Stimulated activated CD4-positive, alpha-beta T cell treated with anti-CD3 and anti-CD28 coated beads, Interleukin-1b, Interleukin-23, amount 100 ng/mL, for 48 hours (primary cell): ENCODE data around the gene RPS6KA2.

Source experiments
- DNase-seq: peaks from one replicate; pipeline ENCODE4 v3.0.0-alpha.2; 2020

The RPS6KA2 gene

DNA sequence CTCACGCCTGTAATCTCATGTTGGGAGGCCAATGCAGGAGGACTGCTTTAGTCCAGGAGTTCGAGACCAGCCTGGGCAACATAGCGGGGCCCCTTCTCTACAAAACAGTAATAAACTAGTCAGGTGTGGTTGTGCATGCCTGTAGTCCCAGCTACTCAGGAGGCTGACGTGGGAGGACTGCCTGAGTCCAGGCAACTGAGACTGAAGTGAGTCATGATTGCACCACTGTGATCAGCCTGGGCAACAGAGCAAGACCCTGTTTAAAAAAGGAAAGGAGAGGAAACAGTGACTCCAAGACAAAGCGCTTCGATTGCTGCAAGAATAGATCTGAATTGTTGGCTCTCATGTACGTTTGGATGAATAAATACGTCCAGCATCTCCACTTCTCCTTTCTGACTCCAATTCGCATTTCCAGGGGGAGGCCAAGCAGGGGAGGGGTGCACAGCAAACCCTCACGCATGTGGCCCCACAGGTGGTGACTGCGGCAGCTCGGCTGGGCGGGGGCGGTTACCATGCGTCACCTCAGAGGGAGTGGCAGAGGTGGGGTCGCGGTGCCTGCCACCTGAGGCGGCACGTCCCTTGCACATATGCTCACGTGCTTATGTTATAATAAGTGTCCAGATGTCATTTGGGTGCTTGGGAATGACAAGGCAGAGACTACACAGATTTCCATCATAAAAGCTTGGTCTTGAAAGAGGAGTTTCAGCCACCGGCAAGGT lies 149.2 kb downstream of the RPS6KA2 start:
- no peak for DNase-seq

DNA sequence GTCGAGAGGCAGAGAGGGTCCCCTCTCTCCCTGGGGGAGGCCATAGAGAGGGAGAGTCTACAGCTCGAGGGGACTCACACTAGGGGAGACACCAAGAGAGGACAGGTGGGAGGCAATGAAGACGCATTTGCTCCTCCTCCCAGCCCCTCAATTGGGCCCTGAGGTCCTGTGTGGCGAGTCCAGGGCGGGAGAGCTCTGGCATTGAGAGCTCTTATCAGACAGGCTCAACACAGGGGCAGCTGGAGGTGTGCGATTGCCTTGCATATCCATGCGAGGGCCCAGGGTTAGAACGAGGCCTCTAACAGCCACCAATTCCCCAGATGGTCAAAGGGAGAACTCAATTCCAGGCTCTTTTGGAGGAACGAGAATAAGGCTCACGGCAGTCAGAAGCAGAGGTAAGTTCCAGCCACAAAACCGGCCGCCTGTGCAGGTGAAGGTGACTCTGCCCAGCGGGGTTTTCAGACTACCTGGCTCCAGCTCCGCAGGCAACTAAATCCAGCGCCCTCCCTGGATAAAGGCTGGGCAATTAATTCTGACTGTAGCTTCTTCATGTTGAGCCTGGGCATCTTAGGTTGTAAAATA lies 150.3 kb downstream of the RPS6KA2 start:
- DNase-seq: no peak

- no peak for DNase-seq
These were observed 150.9 kb downstream of the RPS6KA2 start for GRCh38 chr6:166476061-166476591.

- no peak for DNase-seq
These were observed 152.1 kb downstream of the RPS6KA2 start for GRCh38 chr6:166474721-166475565.

DNA sequence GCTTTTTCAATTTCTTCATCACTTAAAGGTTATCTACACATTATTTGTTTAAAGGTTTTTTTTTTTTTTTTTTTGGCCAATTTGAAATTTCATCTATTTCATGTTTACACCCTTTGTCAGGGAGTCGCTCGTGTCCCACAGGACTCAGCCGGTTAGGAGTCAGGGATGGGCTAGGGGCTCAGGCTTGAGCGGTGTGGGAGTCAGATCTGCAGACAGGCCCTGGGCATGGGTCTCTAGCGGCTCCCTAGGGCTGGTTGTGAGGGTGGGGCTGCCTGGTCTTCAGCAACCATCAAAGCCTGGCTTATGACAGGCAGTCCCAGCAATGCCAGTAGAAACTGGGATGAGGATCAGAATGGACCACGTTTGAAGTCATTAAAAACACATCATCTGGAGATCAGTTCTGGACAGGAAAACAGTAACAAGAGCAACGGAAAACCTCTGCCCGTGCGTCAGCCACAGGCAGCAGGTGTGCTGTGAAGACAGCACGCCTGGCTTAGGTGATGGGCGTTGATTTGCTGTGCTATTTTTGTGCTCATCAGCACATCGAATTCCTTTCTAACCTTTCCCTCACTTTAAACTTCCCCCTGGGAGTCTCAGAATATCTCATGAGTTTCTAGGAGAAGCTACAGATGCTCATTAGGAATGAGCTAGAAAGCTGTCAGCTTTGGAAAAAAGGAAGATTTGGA lies 153.0 kb downstream of the RPS6KA2 start:
- DNase-seq: no peak

- DNase-seq: no peak
These were observed 154.4 kb downstream of the RPS6KA2 start for GRCh38 chr6:166472636-166473035.

DNA sequence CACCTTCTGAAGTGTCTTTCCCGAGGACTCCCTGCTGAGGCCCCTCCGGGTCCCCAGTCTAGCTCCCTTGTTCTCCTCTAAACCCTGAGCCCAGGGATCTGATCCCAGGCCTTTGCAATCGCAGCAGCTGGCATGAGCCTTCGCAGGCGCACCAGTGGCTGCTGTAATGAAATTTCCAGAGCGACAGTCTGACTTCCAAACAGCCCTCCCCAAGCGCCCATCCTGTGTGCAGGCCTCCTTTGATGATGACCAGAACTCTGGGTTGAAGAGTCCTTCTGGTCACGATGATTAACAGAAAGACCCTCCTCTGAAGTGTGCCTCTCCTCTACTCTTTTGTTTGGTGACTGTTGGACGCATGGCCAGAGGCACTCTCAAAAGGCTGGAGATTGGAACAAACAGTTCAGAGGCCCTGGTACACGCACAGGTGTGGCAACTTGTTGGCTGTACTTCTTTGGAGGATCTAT lies 155.2 kb downstream of the RPS6KA2 start:
- DNase-seq: no peak

DNA sequence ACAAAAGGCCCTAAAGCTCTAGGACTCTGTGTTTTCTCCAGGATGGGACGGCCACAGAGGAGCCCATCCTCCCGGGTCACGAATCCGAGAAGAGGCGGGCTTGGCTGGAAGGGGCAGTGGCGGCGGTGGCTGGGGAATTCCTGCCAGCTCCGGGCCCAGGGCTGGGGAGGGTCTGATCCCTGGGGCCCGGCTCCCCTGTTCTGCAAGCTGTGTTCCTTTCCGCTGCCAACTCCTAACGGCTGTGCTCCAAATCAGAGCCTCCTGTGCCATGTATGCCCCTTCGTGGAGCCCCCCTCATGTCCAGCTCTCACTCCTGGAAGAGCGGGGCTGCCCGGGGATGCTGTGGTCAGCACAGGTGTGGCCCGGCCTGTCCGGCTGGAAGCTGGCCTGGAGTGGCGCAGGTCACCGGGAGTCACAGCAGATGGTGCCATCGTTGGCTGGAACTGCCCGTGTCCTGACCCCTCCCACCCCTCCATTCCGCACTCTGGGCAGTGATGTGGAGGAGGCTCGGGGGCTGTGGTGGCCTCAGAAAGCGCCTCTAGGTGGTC lies 156.1 kb downstream of the RPS6KA2 start:
- no peak for DNase-seq

DNA sequence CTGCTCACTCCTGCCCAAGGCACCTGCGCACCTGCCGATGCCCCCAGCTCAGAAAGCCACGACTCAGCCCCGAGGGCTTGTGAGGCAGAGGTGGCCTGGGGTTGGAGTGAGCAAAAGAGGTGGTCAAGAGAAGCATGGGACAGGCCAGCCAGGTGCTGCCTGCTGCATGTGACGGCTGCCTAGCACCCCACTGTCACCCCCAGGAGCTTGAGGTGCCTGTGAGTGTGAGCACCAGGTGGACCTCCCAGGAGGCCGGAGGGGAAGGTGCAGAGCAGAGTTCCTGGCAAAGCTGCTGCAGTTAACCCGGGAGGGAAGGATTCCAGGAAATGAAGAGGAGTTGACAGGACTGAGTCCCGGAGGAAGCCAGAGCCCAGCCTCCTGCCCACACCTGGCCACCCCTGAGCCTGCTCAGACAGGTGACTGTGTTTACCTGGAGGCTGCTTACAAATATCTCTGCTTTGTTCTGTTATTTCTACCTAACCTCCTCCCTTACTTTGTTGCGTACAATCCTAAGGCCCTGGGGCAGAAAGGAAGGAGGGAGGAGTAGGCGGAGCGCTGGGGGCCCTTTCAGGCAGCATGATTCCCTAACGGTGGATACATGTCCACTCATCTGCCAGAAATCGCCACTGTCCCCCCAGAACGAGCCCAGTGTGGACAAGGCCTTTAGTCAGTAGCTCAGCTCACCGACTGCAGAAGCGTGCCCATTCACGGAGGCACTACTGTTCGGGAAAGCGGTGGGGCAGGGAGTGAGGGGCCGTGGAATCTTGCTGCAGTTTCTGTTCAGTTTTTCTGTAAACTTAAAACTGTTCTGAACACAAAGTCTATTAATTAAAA lies 156.8 kb downstream of the RPS6KA2 start:
- DNase-seq: no peak

- no peak for DNase-seq
These were observed 157.6 kb downstream of the RPS6KA2 start for GRCh38 chr6:166469426-166469961.

- DNase-seq: no peak
These were observed 159.5 kb downstream of the RPS6KA2 start for GRCh38 chr6:166467436-166468000.

DNA sequence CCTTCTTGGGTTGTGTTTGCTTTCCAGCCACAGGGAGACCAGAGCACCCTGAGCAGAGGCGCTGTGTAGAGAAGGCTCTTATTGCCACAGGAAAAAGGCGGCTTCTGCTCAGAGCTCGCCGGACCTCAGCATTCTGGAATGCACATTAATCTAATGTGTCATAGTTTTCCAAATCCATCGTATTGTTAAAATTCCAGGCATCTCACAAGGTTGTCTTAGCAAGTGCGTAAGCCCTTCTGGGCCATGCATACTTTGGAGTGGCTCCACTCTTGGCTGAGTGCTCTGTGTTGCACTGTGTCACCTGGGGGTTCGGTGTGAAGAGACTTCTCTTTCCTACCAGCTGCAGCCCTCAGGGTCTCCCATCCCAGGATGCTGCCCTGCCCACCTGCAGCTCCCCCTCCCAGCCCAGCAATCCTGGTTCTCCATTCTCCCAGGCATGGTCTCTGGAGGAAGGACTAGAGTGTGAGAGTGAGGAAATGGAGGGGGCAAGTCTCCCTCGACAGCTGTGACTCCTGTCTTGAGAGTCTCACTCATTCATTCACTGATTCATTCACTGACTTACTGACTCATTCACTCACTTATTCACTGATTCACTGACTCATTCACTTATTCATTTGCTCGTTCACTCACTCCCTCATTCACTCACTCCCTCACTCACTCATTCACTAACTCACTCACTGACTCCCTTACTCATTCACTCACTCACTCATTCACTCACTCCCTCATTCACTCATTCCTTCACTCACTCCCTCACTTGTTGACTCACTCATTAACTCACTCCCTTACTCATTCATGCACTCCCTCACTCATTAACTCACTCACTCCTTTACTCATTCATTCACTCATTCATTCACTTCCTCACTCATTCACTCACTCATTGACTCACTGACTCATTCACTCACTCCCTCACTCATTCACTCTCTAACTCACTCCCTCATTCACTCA lies 160.6 kb downstream of the RPS6KA2 start:
- DNase-seq: no peak

- DNase-seq: no peak
These were observed 161.4 kb downstream of the RPS6KA2 start for GRCh38 chr6:166465671-166466087.

DNA sequence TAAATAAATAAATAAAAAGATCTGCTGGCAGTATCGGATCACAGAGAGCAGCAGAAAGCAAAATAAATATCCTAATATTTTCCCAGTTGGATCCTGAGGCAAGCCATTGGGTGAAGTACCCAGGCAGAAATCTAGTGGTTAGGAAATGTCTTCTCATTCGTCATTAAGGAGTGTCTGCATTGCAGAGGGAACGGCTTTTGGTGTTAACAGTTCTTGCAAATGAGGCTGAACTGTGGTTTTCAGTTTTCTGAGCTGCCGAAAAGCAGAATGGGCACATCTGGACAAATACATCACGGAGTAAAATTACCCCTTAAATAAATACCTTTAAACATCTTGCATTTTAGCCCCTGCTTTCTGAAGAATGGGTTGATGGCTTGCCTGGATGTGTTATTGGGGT lies 162.1 kb downstream of the RPS6KA2 start:
- no peak for DNase-seq

DNA sequence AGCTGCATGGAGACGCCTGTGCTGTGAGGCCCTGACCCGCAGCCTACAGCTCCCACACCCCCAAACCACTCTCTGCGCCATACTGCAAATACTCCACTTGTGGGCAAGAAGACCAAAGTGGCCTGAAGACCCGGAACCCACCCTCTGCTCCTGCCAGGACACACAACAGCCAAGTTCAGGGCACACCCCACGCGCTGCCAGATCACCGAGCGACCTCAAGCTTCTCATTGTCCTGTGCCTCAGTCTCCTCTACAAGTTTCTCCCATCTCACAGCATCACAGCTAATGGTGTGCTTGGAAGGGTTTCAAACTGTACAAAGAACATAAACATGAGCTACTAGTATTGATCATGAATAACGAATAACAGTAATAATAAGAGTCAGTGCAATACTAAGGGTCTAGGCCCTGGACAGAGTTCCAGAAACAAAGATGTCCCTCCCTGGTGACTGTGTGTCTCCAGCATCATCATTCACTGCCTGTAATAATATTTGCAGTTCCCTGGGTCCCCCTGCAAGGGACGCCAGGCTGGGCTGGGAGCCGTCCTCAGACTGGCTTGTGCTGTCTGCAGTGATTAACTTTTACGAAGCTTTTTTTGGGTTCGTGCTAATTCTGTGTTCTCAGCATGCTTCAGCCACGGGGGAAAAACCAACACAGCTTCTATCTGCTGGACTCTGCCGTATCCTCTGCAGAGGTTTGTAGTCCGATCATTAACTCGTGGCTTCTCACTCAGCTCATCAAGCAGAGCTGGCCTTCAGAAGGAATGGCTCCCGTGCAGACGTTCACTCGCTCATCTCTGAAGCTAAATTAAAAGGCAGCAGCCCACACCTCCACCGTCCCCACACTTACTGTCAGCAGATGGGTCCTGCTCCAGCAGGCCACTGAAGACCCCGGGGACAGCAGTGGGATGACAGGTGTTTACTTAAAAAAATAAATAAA lies 162.7 kb downstream of the RPS6KA2 start:
- DNase-seq: no peak

- DNase-seq: no peak
These were observed 163.5 kb downstream of the RPS6KA2 start for GRCh38 chr6:166463359-166464067.

DNA sequence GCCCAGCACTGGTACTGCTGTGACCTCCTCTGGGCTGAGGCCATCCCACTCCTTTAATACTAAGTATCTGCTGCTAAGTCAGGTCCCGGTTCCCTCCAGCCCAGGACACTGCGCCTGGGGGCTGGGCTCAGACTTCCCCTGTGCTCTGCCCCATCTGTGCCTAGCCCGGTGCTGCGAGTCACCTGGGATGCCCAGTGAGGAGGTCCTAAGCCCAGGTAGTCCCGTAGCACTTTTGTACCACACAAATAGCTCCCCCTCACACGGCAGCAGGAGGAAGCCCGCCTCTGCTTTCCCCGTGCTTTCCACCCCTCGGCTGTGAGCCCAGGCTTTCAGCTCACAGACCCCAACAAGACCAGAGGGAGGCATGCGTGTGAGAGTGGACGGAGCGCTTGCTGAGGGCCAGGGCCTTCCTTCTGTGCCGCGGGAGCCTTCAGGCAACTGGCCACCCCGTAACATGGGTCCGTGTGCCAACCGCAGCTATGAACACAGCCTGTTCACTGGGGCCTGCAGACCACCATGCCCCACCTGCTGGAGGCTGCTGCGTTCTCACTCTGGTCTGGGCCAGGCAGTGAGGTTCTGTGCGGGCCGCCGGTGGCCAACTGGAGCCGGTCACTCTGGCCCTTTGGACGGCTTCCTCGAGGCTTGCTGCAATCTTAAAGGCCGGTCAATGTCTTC lies 164.5 kb downstream of the RPS6KA2 start:
- DNase-seq: no peak
